NOMO-1 (cell line): Measurements from ENCODE around the gene ITPRIPL1.
A peak's percentile ranks its signal among the peaks of the same experiment; 100 is the strongest.
"Not testable (repeated sequence)": the region's sequence is repeated elsewhere in the genome, so short reads cannot be mapped to it uniquely, and the experiment has no call there.

Experiments used
- DNase-seq, 2 experiments: peaks; one replicate each; lab custom pipeline; 2025; ENCODE audit not compliant: unreplicated experiment in 2 of 2; lab: John Stamatoyannopoulos, UW

Gene ITPRIPL1

GRCh38 chr2:96325041-96325883 lies at the start of gene ITPRIPL1:
ITPRIPL1 (plus strand) TSS chr2:96325317; CDS start chr2:96325840, 523 bp downstream.
- no peak for DNase-seq

- no peak for DNase-seq
These were observed 48.2 kb upstream of the ITPRIPL1 start for GRCh38 chr2:96276787-96277499.

- DNase-seq, result no peak
These were observed 37.8 kb upstream of the ITPRIPL1 start for GRCh38 chr2:96287273-96287856.

- no peak for DNase-seq
These were observed 33.4 kb upstream of the ITPRIPL1 start for GRCh38 chr2:96291751-96292150.

GRCh38 chr2:96294271-96294670 lies 30.8 kb upstream of the ITPRIPL1 start:
- DNase-seq, result not testable (repeated sequence)

GRCh38 chr2:96296925-96297324 lies 28.2 kb upstream of the ITPRIPL1 start:
- DNase-seq, result no peak

GRCh38 chr2:96301865-96302264 lies 23.3 kb upstream of the ITPRIPL1 start:
- no peak for DNase-seq

GRCh38 chr2:96304606-96305005 lies 20.5 kb upstream of the ITPRIPL1 start:
- no peak for DNase-seq

- peak; percentile 87 to 94 for DNase-seq
These were observed 19.8 kb upstream of the ITPRIPL1 start, which contains the start of gene SNRNP200 for GRCh38 chr2:96305091-96305978. SNRNP200 (minus strand) TSS chr2:96305546; CDS start chr2:96305437, 109 bp downstream.

- no peak for DNase-seq
These were observed 19.2 kb upstream of the ITPRIPL1 start for GRCh38 chr2:96305979-96306308.

- no peak for DNase-seq
These were observed 18.7 kb upstream of the ITPRIPL1 start for GRCh38 chr2:96306370-96306769.

GRCh38 chr2:96308248-96308647 lies 16.9 kb upstream of the ITPRIPL1 start:
- no peak for DNase-seq

GRCh38 chr2:96315005-96315399 lies 10.1 kb upstream of the ITPRIPL1 start:
- DNase-seq, result no peak

GRCh38 chr2:96315400-96316071 lies 9.6 kb upstream of the ITPRIPL1 start:
- DNase-seq, result no peak

GRCh38 chr2:96316999-96317398 lies 8.1 kb upstream of the ITPRIPL1 start:
- no peak for DNase-seq

GRCh38 chr2:96317584-96317997 lies 7.5 kb upstream of the ITPRIPL1 start:
- no peak for DNase-seq

GRCh38 chr2:96318723-96319122 lies 6.4 kb upstream of the ITPRIPL1 start:
- DNase-seq, result no peak

- no peak for DNase-seq
These were observed 5.7 kb upstream of the ITPRIPL1 start for GRCh38 chr2:96319396-96319795.

GRCh38 chr2:96320326-96320725 lies 4.8 kb upstream of the ITPRIPL1 start:
- DNase-seq, result no peak
